ENCODE results near the gene ART3.
A peak's percentile ranks its signal among the peaks of the same experiment; 100 is the strongest.

Gene ART3

GRCh38 chr4:76148142-76148865 lies 73.8 kb downstream of the ART3 start, which contains the start of gene NUP54:
NUP54 (minus strand) TSS chr4:76148397; CDS start chr4:76148374, 23 bp downstream.
- peak; percentile 97 for DNase-seq (ENCODE audit: low spot score)

GRCh38 chr4:76153356-76153755 lies 78.8 kb downstream of the ART3 start:
- no peak for DNase-seq (ENCODE audit: low spot score)

- DNase-seq (ENCODE audit: low spot score): no peak
Observed at GRCh38 chr4:76155979-76156378, 81.5 kb downstream of the ART3 start.

DNA sequence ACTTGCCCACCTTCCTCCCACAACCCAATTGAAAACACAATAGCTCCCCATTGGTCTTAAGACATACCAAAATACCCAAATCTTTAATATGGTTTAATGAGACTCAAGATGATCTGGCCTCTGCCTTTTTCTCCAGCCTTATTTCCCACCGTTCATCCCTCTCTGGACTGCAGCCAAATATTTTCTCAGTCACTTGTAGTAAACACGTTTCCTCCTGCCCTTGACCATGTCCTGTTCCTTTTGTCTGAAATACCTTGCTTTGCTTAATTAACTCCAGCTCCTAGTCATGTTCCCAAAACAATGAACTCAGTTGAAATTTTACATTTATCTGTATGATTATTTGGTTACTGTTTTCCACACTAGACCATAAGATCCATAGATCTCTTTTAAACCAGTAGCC lies 82.1 kb downstream of the ART3 start:
- DNase-seq (ENCODE audit: low spot score): no peak

DNA sequence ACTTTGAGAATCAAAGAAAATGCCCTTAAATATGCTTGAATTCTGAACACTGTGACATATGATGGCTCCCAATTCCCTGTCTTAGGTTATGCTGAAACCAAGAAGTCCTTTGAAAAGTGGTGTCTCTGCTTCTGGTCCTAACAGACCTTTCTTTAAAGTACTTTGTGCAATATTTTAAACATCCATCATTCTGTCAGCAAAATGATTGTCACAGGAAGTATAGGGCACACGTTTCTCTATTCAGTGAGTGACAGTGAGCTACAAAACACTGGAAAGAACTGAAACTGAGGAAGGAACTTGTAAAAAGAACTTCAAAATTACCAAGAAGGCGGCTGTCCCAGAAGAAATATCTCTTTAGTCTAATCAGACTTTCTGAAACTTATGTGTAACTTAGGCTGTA lies 85.8 kb downstream of the ART3 start:
- DNase-seq (ENCODE audit: low spot score): no peak

All from left forelimb (tissue), 1 donor.